Measurements from ENCODE around the gene ST8SIA2. TPM values are rescaled to one million over a fixed set of nuclear protein-coding genes. Genes with fewer than 3 reads are reported as not detected.

The ST8SIA2 gene
- polyA plus RNA-seq, 2 donors, result 0.02 TPM; not detected in 1

DNA sequence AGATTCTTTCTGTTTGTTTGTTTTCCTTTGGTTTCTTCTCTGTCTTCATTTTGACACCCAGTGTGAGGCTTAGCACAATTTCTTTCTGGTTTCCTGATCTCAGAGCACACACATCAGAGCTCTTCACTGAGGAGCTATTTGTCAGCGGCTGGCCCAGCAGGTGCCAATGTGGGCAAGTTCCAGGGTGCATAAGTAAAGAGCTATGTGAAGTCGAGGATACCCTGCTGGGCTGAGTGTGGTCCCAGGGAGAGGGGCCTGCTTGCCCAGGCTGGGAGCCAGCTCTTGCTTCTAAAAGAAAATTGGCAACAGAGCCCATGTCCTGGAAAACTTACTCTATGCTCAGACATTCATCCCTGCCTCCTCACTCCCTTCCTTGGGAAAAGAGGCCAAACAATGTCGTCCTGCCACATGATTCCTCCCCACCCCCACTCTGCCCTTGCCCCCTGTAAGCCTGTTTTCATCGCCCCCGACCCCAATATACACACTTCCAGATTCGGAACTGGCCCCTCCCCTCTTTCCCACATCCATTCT lies 101.2 kb downstream of the ST8SIA2 start:
- H3K27ac ChIP-seq (ENCODE audit: low read depth in 2 of 2, low read length in 1 of 2), result no peak overlapping the region
- H3K4me3 ChIP-seq (ENCODE audit: low read depth in 1 of 2, low read length in 2 of 2), result no peak overlapping the region
- H3K4me1 ChIP-seq (ENCODE audit: control insufficient read depth in 2 of 2, insufficient read depth in 2 of 2, low read length in 1 of 2), result no peaks in the 10 kb centered on the region
- WGBS, 2 donors, result 38 to 41% methylated on average over 6 of the region's 6 CpGs
- no peaks in the 10 kb centered on the region for H3K36me3 ChIP-seq (ENCODE audit: control insufficient read depth in 2 of 2, insufficient read depth in 2 of 2, low read length in 1 of 2)
- no peaks in the 10 kb centered on the region for H3K9me3 ChIP-seq (ENCODE audit: control insufficient read depth in 2 of 2, insufficient read depth in 1 of 2, low read depth in 1 of 2, low read length in 1 of 2)
- no peaks in the 10 kb centered on the region for H3K27me3 ChIP-seq (ENCODE audit: control insufficient read depth in 1 of 2, insufficient read depth in 2 of 2, low read length in 2 of 2)

DNA sequence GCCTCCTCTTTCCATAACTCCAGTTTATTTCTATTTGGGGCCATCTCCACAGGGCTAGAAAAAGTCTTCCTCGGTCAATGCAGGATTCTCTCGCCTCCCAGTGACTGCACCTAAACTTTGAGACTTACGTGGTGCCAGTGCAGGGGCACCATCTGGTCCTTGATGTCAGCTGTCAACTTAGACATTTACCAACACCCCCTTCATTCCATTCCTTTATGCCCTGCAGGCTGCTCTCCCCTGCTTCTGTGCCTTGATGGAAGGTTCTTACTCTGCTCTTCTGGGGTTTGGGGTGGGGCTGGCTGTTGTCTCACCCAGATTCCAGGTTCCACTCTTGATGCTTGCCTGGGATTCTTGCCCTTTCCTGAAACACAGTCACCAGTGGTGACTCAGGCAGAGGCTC lies 101.8 kb downstream of the ST8SIA2 start:
- no peaks in the 10 kb centered on the region for H3K27me3 ChIP-seq (ENCODE audit: control insufficient read depth in 1 of 2, insufficient read depth in 2 of 2, low read length in 2 of 2)

DNA sequence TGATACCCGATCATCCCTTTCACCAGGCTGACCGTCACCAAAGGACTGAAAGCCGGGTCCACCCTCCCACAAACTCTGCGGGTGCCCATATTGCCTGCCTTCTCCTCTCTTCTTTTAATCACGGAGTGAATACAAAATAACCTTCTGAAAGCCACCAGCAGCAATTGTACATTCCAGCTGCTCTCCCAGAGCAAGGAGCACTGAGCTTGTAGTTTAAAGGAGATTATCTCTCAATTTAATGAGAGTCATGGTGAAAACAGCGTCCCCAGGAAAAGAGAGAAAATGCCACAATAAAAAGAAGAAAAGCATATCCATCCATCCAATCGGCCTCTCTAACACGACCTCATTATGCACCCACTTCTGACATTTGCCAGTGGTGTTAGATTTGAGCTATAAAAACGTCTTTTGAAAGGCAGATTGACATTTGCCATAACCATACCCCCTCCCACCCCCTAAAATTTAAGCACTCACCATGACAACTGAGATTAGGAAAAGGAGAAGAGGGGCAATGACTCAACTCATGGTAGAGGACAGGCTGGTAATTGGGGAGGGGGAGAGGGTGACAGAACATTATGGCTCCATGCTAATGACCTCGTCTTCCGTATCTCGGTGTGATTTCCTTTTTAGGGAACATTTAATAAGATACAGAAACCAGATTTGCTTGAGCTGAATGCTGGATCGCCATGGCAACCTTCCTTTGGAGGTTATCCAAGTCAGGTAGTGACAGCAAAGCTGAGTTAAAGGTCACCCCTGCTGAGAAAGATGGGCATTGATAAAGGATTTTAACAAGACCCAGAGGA lies 106.2 kb downstream of the ST8SIA2 start:
- Histone ChIP-seq H3K4me1 (ENCODE audit: control insufficient read depth in 2 of 2, insufficient read depth in 2 of 2, low read length in 1 of 2) (no peaks in the 10 kb centered on the region), H3K9me3 (ENCODE audit: control insufficient read depth in 2 of 2, insufficient read depth in 1 of 2, low read depth in 1 of 2, low read length in 1 of 2) (no peaks in the 10 kb centered on the region), H3K27me3 (ENCODE audit: control insufficient read depth in 1 of 2, insufficient read depth in 2 of 2, low read length in 2 of 2) (no peaks in the 10 kb centered on the region), H3K4me3 (ENCODE audit: low read depth in 1 of 2, low read length in 2 of 2) (no peak overlapping the region), H3K27ac (ENCODE audit: low read depth in 2 of 2, low read length in 1 of 2) (no peak overlapping the region), H3K36me3 (ENCODE audit: control insufficient read depth in 2 of 2, insufficient read depth in 2 of 2, low read length in 1 of 2) (no peaks in the 10 kb centered on the region)
- WGBS, 2 donors, result 82 to 83% methylated on average over 13 of the region's 13 CpGs

More for the DNA sequence above, 101.8 kb downstream of the ST8SIA2 start:
- no peaks in the 10 kb centered on the region for H3K36me3 ChIP-seq (ENCODE audit: control insufficient read depth in 2 of 2, insufficient read depth in 2 of 2, low read length in 1 of 2)
- 86 to 90% methylated on average over 3 of the region's 3 CpGs for WGBS, 2 donors
- H3K9me3 ChIP-seq (ENCODE audit: control insufficient read depth in 2 of 2, insufficient read depth in 1 of 2, low read depth in 1 of 2, low read length in 1 of 2), result no peaks in the 10 kb centered on the region
- H3K27ac ChIP-seq (ENCODE audit: low read depth in 2 of 2, low read length in 1 of 2), result no peak overlapping the region
- no peaks in the 10 kb centered on the region for H3K4me1 ChIP-seq (ENCODE audit: control insufficient read depth in 2 of 2, insufficient read depth in 2 of 2, low read length in 1 of 2)
- H3K4me3 ChIP-seq (ENCODE audit: low read depth in 1 of 2, low read length in 2 of 2), result no peak overlapping the region

DNA sequence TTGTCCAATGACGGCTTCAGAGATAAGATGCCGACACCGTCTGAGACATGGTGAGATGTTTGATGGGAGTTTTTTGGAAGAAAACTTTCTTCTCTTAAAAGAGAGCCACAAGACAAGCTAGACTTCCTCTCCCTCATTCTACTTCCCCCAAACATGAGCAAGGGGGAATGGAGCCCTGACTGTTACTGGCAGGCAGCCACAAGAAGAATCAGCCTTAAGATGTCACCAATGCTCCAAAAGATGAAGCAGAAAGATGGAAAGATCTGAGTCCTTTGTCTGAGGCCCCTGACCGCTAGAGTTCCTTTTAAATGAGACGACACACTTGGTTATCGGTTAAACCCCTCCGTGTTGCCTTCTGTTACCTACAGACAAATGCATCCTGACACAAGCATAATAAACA lies 108.7 kb downstream of the ST8SIA2 start:
- Histone ChIP-seq H3K4me1 (ENCODE audit: control insufficient read depth in 2 of 2, insufficient read depth in 2 of 2, low read length in 1 of 2) (no peaks in the 10 kb centered on the region), H3K27ac (ENCODE audit: low read depth in 2 of 2, low read length in 1 of 2) (no peak overlapping the region), H3K36me3 (ENCODE audit: control insufficient read depth in 2 of 2, insufficient read depth in 2 of 2, low read length in 1 of 2) (no peaks in the 10 kb centered on the region), H3K9me3 (ENCODE audit: control insufficient read depth in 2 of 2, insufficient read depth in 1 of 2, low read depth in 1 of 2, low read length in 1 of 2) (no peaks in the 10 kb centered on the region), H3K4me3 (ENCODE audit: low read depth in 1 of 2, low read length in 2 of 2) (no peak overlapping the region), H3K27me3 (ENCODE audit: control insufficient read depth in 1 of 2, insufficient read depth in 2 of 2, low read length in 2 of 2) (no peaks in the 10 kb centered on the region)
- WGBS, 2 donors, result 73 to 77% methylated on average over 7 of the region's 7 CpGs

DNA sequence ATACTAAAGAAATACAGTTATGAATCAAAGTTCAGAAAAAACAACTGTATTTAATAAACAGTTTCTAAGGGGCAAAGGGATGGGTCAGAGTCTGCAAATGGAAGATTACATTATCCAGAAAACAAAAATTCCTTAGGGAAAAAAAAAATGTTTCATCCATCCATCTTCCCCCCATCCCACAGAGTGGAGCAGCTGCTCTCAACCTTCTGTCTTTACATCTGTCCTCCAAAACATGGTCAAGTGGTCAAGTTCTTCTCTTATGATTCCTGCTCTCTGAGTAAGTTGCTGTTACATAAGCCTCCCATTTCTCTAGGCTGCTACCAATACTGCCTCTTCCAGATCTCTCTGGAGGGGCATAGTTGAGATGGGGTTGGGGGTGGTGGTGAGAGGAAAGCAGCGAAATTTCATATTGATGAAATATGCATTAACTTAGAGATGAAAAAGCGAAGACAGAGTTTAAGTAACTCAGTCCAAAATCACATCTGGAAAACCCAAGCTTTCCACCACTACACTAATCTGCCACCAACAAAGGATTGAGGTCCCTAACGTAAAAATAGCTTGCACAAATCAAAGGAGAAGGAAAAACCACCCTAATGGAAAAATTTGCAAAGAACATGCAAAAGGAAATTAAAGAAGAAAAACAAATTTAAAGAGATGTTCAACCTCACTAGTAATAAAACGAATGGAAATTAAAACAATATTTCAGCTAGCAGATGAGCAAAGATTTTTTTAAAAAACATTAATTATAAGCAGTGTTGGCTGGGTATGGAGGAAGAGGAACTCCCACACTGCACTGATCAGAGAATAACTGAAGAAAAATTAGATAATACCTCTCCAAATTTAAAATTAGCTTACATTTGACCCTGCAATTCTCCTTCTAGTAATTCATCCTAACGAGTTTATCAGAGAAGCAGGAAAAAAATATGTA lies 109.5 kb downstream of the ST8SIA2 start:
- Histone ChIP-seq H3K4me1 (ENCODE audit: control insufficient read depth in 2 of 2, insufficient read depth in 2 of 2, low read length in 1 of 2) (no peaks in the 10 kb centered on the region), H3K4me3 (ENCODE audit: low read depth in 1 of 2, low read length in 2 of 2) (no peak overlapping the region), H3K27ac (ENCODE audit: low read depth in 2 of 2, low read length in 1 of 2) (no peak overlapping the region), H3K27me3 (ENCODE audit: control insufficient read depth in 1 of 2, insufficient read depth in 2 of 2, low read length in 2 of 2) (no peaks in the 10 kb centered on the region), H3K9me3 (ENCODE audit: control insufficient read depth in 2 of 2, insufficient read depth in 1 of 2, low read depth in 1 of 2, low read length in 1 of 2) (no peaks in the 10 kb centered on the region), H3K36me3 (ENCODE audit: control insufficient read depth in 2 of 2, insufficient read depth in 2 of 2, low read length in 1 of 2) (no peaks in the 10 kb centered on the region)
- WGBS, 2 donors, result 74% methylated on average over 5 of the region's 5 CpGs

DNA sequence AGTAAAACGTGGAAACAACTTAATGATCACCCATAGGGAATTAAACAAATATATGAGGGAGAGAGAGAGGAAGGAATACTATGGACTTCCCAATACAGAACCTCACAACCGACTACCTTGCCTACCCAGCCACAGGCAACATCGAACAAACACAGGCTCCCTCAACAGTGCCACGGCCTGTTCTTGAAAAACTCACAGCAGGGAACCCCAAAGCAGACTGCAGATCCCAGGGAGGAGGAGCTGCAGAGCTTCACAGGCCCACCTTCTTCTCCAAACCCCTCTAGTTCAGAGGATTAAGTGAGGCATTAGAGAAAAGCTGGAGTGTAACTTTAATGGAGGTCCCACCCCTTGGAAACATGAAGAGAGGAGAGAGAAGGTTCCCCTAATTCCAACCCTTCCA lies 110.2 kb downstream of the ST8SIA2 start:
- Histone ChIP-seq H3K4me3 (ENCODE audit: low read depth in 1 of 2, low read length in 2 of 2) (no peak overlapping the region), H3K4me1 (ENCODE audit: control insufficient read depth in 2 of 2, insufficient read depth in 2 of 2, low read length in 1 of 2) (no peaks in the 10 kb centered on the region), H3K27me3 (ENCODE audit: control insufficient read depth in 1 of 2, insufficient read depth in 2 of 2, low read length in 2 of 2) (no peaks in the 10 kb centered on the region), H3K27ac (ENCODE audit: low read depth in 2 of 2, low read length in 1 of 2) (no peak overlapping the region), H3K9me3 (ENCODE audit: control insufficient read depth in 2 of 2, insufficient read depth in 1 of 2, low read depth in 1 of 2, low read length in 1 of 2) (no peaks in the 10 kb centered on the region), H3K36me3 (ENCODE audit: control insufficient read depth in 2 of 2, insufficient read depth in 2 of 2, low read length in 1 of 2) (no peaks in the 10 kb centered on the region)
- WGBS, 2 donors, result 59 to 64% methylated on average over 4 of the region's 4 CpGs

DNA sequence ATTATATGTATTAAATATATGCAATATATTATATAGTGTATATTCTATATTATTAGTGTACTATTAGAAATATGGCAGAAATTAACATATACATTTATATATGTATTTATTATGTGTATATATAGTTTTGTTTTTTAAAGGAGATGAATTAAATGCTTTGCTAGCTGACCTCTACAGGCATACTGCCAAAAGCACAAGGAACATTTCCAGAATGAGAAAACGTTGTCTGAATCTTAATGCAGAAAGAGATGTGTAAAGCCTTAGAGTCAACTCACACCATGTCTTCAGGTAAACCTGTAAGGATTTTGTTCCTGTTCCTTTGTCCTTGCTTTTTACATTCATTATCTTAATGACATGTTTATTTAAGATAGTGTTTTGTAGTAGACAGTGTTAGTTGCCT lies 111.9 kb downstream of the ST8SIA2 start:
- H3K4me1 ChIP-seq (ENCODE audit: control insufficient read depth in 2 of 2, insufficient read depth in 2 of 2, low read length in 1 of 2), result no peaks in the 10 kb centered on the region
- no peak overlapping the region for H3K27ac ChIP-seq (ENCODE audit: low read depth in 2 of 2, low read length in 1 of 2)
- H3K9me3 ChIP-seq (ENCODE audit: control insufficient read depth in 2 of 2, insufficient read depth in 1 of 2, low read depth in 1 of 2, low read length in 1 of 2), result no peaks in the 10 kb centered on the region
- H3K4me3 ChIP-seq (ENCODE audit: low read depth in 1 of 2, low read length in 2 of 2), result no peak overlapping the region
- 18 to 39% methylated on average over 1 of the region's 1 CpG for WGBS, 2 donors
- no peaks in the 10 kb centered on the region for H3K27me3 ChIP-seq (ENCODE audit: control insufficient read depth in 1 of 2, insufficient read depth in 2 of 2, low read length in 2 of 2)
- no peaks in the 10 kb centered on the region for H3K36me3 ChIP-seq (ENCODE audit: control insufficient read depth in 2 of 2, insufficient read depth in 2 of 2, low read length in 1 of 2)

DNA sequence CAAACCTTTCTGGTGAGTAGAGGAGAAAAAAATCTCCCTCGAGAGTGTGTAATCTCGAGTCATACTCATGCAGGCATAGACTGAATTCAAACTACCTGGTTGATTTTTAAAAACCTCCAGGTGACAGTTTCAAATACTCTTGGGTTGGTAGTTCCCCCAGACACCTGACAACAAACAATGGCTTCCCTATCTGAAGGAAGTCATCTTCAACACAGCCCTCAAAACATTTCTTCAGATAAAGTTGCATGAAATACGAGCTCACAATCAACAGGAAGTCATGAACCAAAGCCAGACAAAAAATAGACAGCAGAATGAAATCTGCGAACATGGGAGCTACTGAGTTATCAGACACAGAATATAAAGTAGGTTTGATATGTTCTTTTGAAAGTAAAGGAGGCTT lies 112.8 kb downstream of the ST8SIA2 start:
- 65 to 71% methylated on average over 4 of the region's 4 CpGs for WGBS, 2 donors
- no peaks in the 10 kb centered on the region for H3K4me1 ChIP-seq (ENCODE audit: control insufficient read depth in 2 of 2, insufficient read depth in 2 of 2, low read length in 1 of 2)
- no peaks in the 10 kb centered on the region for H3K9me3 ChIP-seq (ENCODE audit: control insufficient read depth in 2 of 2, insufficient read depth in 1 of 2, low read depth in 1 of 2, low read length in 1 of 2)
- no peaks in the 10 kb centered on the region for H3K27me3 ChIP-seq (ENCODE audit: control insufficient read depth in 1 of 2, insufficient read depth in 2 of 2, low read length in 2 of 2)
- H3K4me3 ChIP-seq (ENCODE audit: low read depth in 1 of 2, low read length in 2 of 2), result no peak overlapping the region
- no peak overlapping the region for H3K27ac ChIP-seq (ENCODE audit: low read depth in 2 of 2, low read length in 1 of 2)
- H3K36me3 ChIP-seq (ENCODE audit: control insufficient read depth in 2 of 2, insufficient read depth in 2 of 2, low read length in 1 of 2), result no peaks in the 10 kb centered on the region

DNA sequence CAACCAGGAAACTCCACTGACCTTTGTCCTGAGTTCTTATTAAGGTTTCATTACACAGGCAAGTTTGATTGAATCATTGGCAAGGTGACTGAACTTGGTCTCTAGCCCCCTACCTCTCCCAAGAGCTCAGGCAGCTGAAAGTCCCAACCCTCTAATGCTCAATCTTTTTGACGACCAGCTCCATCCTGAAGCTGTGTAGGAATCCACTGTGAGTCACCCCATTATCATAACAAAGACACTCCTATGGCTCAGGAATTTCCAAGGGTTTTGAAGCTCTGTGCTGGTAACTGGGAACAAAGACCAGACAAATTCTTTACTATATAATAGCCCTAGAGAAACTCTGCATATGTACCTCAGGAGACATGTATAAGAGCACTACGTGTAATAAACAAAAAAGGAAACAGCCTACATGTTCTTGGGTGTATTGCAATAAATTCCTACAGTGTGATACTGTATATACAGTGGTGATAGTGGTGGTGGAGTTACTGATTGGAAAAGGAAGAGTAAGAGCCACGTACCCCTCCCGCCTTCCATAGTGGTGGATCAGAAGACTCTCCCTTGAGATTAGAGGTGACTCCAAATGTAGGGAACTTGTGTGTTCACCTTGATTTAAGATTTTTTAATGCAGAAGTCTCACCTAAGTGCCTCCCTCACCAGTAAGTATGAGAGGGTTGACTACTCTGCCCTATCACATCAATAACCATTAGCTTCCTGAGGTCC lies 116.6 kb downstream of the ST8SIA2 start:
- 62 to 63% methylated on average over 4 of the region's 4 CpGs for WGBS, 2 donors
- H3K27me3 ChIP-seq (ENCODE audit: control insufficient read depth in 1 of 2, insufficient read depth in 2 of 2, low read length in 2 of 2), result no peaks in the 10 kb centered on the region

More for the DNA sequence above, 116.6 kb downstream of the ST8SIA2 start:
- no peaks in the 10 kb centered on the region for H3K36me3 ChIP-seq (ENCODE audit: control insufficient read depth in 2 of 2, insufficient read depth in 2 of 2, low read length in 1 of 2)
- no peak overlapping the region for H3K4me3 ChIP-seq (ENCODE audit: low read depth in 1 of 2, low read length in 2 of 2)
- H3K9me3 ChIP-seq (ENCODE audit: control insufficient read depth in 2 of 2, insufficient read depth in 1 of 2, low read depth in 1 of 2, low read length in 1 of 2), result no peaks in the 10 kb centered on the region
- H3K27ac ChIP-seq (ENCODE audit: low read depth in 2 of 2, low read length in 1 of 2), result no peak overlapping the region
- no peaks in the 10 kb centered on the region for H3K4me1 ChIP-seq (ENCODE audit: control insufficient read depth in 2 of 2, insufficient read depth in 2 of 2, low read length in 1 of 2)

Data from esophagus (tissue), 2 donors.